Ureter (tissue), 1 donor: Measurements from ENCODE around the gene PPA2. TPM values are rescaled to one million over a fixed set of nuclear protein-coding genes. Genes with fewer than 3 reads are reported as not detected.

ENCODE experiments used
- DNase-seq: peaks from one replicate; pipeline ENCODE4 v3.0.0-alpha.2; 2020; ENCODE audit warnings: low spot score
- total RNA-seq: library from RNA; stranded (reverse); gene quantifications from one replicate; pipeline ENCODE4 v1.2.4, GENCODE V29; 2023
- donor health status: DM: yes; HTN: yes; CAD: no.

The PPA2 gene
- total RNA-seq, 1 donor from 2014 or later: 98.0 TPM

GRCh38 chr4:105392858-105393257 is 81.0 kb downstream of the PPA2 start:
- no peak for DNase-seq

- no peak for DNase-seq
These were observed 84.7 kb downstream of the PPA2 start for GRCh38 chr4:105389167-105389566.

- DNase-seq: no peak
These were observed 86.4 kb downstream of the PPA2 start for GRCh38 chr4:105387466-105387865.

- DNase-seq: no peak
These were observed 87.8 kb downstream of the PPA2 start for GRCh38 chr4:105386012-105386411.

GRCh38 chr4:105374071-105374470 is 99.8 kb downstream of the PPA2 start:
- no peak for DNase-seq

GRCh38 chr4:105373324-105373723 is 100.5 kb downstream of the PPA2 start:
- DNase-seq: no peak

- no peak for DNase-seq
These were observed 103.9 kb downstream of the PPA2 start for GRCh38 chr4:105369988-105370387.

- no peak for DNase-seq
These were observed 112.8 kb downstream of the PPA2 start for GRCh38 chr4:105361053-105361452.

GRCh38 chr4:105357258-105357980 is 116.4 kb downstream of the PPA2 start:
- DNase-seq: no peak

- no peak for DNase-seq
These were observed 117.7 kb downstream of the PPA2 start for GRCh38 chr4:105356194-105356593.

- no peak for DNase-seq
These were observed 121.0 kb downstream of the PPA2 start for GRCh38 chr4:105352826-105353225.

- no peak for DNase-seq
These were observed 122.0 kb downstream of the PPA2 start for GRCh38 chr4:105351861-105352260.

GRCh38 chr4:105350859-105351490 is 122.9 kb downstream of the PPA2 start:
- DNase-seq: no peak

- DNase-seq: no peak
These were observed 125.1 kb downstream of the PPA2 start for GRCh38 chr4:105348719-105349118.

- DNase-seq: no peak
These were observed 127.0 kb downstream of the PPA2 start for GRCh38 chr4:105346869-105347268.

GRCh38 chr4:105345838-105346237 is 128.0 kb downstream of the PPA2 start:
- DNase-seq: no peak

- no peak for DNase-seq
These were observed 128.5 kb downstream of the PPA2 start for GRCh38 chr4:105345358-105345757.

- DNase-seq: no peak
These were observed 129.7 kb downstream of the PPA2 start for GRCh38 chr4:105344141-105344540.

GRCh38 chr4:105343146-105343931 is 130.5 kb downstream of the PPA2 start:
- DNase-seq: no peak

- no peak for DNase-seq
These were observed 144.8 kb downstream of the PPA2 start for GRCh38 chr4:105329081-105329480.

- no peak for DNase-seq
These were observed 145.9 kb downstream of the PPA2 start for GRCh38 chr4:105327956-105328355.

- DNase-seq: no peak
These were observed 146.6 kb downstream of the PPA2 start for GRCh38 chr4:105327222-105327621.
